ENCODE results near the gene UMAD1.

The UMAD1 gene

DNA sequence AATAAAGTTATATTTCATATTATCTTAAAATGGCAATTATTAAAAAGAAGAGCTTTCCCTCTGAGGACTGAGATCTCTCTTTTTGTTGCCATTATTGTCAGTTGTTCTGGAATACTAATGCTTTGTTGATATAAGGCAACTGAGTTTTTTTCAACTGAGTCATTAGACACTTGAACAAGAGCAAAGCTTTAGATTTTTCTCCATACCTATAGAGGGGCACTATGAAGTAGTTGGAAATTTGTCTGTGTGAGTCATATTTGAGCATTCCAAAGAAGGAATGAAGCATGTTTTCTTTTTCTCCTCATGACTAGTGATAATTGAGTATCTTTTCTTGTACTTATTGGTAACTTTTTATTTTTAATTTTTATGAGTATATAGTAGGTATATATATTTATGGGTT lies 53.3 kb downstream of the UMAD1 start:
- H3K27me3 ChIP-seq (ENCODE audit: insufficient read depth, low read length, poor library complexity, severe bottlenecking): no peaks in the 10 kb centered on the region
- H3K4me2 ChIP-seq (ENCODE audit: low read depth, low read length, poor library complexity, severe bottlenecking): no peak overlapping the region
- H3K36me3 ChIP-seq (ENCODE audit: insufficient read depth, low read length): no peaks in the 10 kb centered on the region
- H3K9me2 ChIP-seq (replicated peaks; ENCODE audit: low read depth, low read length): no peaks in the 10 kb centered on the region
- H3K4me3 ChIP-seq (ENCODE audit: low read length, poor library complexity, severe bottlenecking): no peak overlapping the region
- no peaks in the 10 kb centered on the region for H4K20me1 ChIP-seq (ENCODE audit: insufficient read depth, low read length, poor library complexity, severe bottlenecking)
- H3K4me1 ChIP-seq (ENCODE audit: insufficient read depth, low read length, poor library complexity, severe bottlenecking): peaks cover 26% of the 10 kb centered on the region
- no peak overlapping the region for H2AFZ ChIP-seq (ENCODE audit: low read length)
- TF ChIP-seq, protein P1, sequence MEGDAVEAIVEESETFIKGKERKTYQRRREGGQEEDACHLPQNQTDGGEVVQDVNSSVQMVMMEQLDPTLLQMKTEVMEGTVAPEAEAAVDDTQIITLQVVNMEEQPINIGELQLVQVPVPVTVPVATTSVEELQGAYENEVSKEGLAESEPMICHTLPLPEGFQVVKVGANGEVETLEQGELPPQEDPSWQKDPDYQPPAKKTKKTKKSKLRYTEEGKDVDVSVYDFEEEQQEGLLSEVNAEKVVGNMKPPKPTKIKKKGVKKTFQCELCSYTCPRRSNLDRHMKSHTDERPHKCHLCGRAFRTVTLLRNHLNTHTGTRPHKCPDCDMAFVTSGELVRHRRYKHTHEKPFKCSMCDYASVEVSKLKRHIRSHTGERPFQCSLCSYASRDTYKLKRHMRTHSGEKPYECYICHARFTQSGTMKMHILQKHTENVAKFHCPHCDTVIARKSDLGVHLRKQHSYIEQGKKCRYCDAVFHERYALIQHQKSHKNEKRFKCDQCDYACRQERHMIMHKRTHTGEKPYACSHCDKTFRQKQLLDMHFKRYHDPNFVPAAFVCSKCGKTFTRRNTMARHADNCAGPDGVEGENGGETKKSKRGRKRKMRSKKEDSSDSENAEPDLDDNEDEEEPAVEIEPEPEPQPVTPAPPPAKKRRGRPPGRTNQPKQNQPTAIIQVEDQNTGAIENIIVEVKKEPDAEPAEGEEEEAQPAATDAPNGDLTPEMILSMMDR (conservative IDR thresholded peaks at IDR 0.05; ENCODE audit: low read length): no peak
- TF ChIP-seq EZH2phosphoT487 (IDR thresholded peaks at IDR 0.05; ENCODE audit: borderline replicate concordance): no peak
- H3K9ac ChIP-seq (ENCODE audit: low read depth, low read length, poor library complexity, severe bottlenecking): no peak overlapping the region
- H3K9me3 ChIP-seq (ENCODE audit: insufficient read depth, low read depth, low read length): no peaks in the 10 kb centered on the region
- H3F3A ChIP-seq (ENCODE audit: low read depth): no peaks in the 10 kb centered on the region; the same call in 1 of the 2 replicates
- H3K79me2 ChIP-seq (ENCODE audit: insufficient read depth, low read length): no peaks in the 10 kb centered on the region

DNA sequence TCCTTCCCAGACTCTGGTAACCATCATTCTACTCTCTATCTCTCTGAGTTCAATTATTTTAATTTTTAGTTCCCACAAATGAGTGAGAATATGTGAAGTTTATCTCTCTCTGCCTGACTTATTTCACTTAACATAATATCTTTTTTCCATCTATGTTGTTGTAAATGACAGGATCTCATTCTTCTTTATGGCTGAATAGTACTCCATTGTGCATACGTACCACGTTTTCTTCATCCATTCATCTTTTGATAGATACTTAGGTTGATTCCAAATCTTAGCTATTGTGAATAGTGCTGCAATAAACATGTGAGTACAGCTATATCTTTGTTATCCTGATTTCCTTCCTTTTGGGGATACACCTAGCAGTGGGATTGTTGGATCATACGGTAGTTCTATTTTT lies 54.0 kb downstream of the UMAD1 start:
- Histone ChIP-seq H3K4me1 (ENCODE audit: insufficient read depth, low read length, poor library complexity, severe bottlenecking) (peaks cover 26% of the 10 kb centered on the region), H3K79me2 (ENCODE audit: insufficient read depth, low read length) (no peaks in the 10 kb centered on the region), H3K9me2 (replicated peaks; ENCODE audit: low read depth, low read length) (no peaks in the 10 kb centered on the region), H3K36me3 (ENCODE audit: insufficient read depth, low read length) (no peaks in the 10 kb centered on the region), H3K9ac (ENCODE audit: low read depth, low read length, poor library complexity, severe bottlenecking) (no peak overlapping the region), H3K4me2 (ENCODE audit: low read depth, low read length, poor library complexity, severe bottlenecking) (no peak overlapping the region), H2AFZ (ENCODE audit: low read length) (no peak overlapping the region), H3K27me3 (ENCODE audit: insufficient read depth, low read length, poor library complexity, severe bottlenecking) (no peaks in the 10 kb centered on the region), H3F3A (ENCODE audit: low read depth) (no peaks in the 10 kb centered on the region; the same call in 1 of the 2 replicates), H3K9me3 (ENCODE audit: insufficient read depth, low read depth, low read length) (no peaks in the 10 kb centered on the region), H3K4me3 (ENCODE audit: low read length, poor library complexity, severe bottlenecking) (no peak overlapping the region), H4K20me1 (ENCODE audit: insufficient read depth, low read length, poor library complexity, severe bottlenecking) (no peaks in the 10 kb centered on the region)
- TF ChIP-seq EZH2phosphoT487 (IDR thresholded peaks at IDR 0.05; ENCODE audit: borderline replicate concordance): no peak
- TF ChIP-seq, protein P1 (conservative IDR thresholded peaks at IDR 0.05; ENCODE audit: low read length): no peak

DNA sequence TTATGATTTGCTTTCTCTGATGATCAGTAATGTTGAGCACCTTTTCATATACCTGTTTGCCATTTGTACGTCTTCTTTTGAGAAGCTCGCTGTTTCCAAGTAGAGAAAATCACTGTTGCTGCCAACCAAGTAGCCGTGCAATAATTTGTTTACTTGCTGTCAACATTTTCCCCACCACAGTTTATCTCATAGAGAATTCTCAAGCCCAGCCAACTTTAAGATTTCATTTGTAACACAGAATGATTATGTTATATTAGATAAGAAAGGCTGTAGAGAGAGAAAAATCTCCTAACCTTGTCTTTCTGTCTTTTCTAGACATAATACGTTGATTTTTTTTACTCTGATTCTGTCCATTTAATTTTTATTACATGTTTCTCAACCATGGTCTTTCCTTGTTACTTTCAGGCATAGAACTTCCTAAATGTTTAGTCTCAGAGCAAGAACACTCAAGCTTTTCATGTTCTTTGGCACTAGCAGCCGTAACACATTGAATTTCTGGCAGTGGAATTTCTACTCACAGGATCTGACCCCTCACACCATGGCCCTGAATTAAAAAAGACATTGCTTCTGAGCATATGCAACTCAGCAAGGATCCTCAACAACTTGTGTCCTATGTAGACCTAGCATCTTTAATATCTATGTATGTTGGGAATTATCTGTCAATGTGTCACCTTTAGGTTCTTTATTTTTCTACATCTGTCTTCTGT lies 54.7 kb downstream of the UMAD1 start:
- H3K9ac ChIP-seq (ENCODE audit: low read depth, low read length, poor library complexity, severe bottlenecking): no peak overlapping the region
- no peaks in the 10 kb centered on the region for H3K9me3 ChIP-seq (ENCODE audit: insufficient read depth, low read depth, low read length)
- no peaks in the 10 kb centered on the region for H4K20me1 ChIP-seq (ENCODE audit: insufficient read depth, low read length, poor library complexity, severe bottlenecking)
- no peaks in the 10 kb centered on the region; the same call in 1 of the 2 replicates for H3F3A ChIP-seq (ENCODE audit: low read depth)
- H3K4me1 ChIP-seq (ENCODE audit: insufficient read depth, low read length, poor library complexity, severe bottlenecking): peaks cover 31% of the 10 kb centered on the region
- no peak overlapping the region for H2AFZ ChIP-seq (ENCODE audit: low read length)
- no peaks in the 10 kb centered on the region for H3K9me2 ChIP-seq (replicated peaks; ENCODE audit: low read depth, low read length)
- no peak for TF ChIP-seq EZH2phosphoT487 (IDR thresholded peaks at IDR 0.05; ENCODE audit: borderline replicate concordance)
- TF ChIP-seq, protein P1 (conservative IDR thresholded peaks at IDR 0.05; ENCODE audit: low read length): no peak
- no peaks in the 10 kb centered on the region for H3K36me3 ChIP-seq (ENCODE audit: insufficient read depth, low read length)
- no peaks in the 10 kb centered on the region for H3K79me2 ChIP-seq (ENCODE audit: insufficient read depth, low read length)
- no peak overlapping the region for H3K4me3 ChIP-seq (ENCODE audit: low read length, poor library complexity, severe bottlenecking)
- H3K27me3 ChIP-seq (ENCODE audit: insufficient read depth, low read length, poor library complexity, severe bottlenecking): no peaks in the 10 kb centered on the region
- no peak overlapping the region for H3K4me2 ChIP-seq (ENCODE audit: low read depth, low read length, poor library complexity, severe bottlenecking)
